ENCODE data around the gene HUNK. TPM values are rescaled to one million over a fixed set of nuclear protein-coding genes. Genes with fewer than 3 reads are reported as not detected.

Gene HUNK
- total RNA-seq, 1 donor from 2014 or later, result 41.9 TPM

- DNase-seq (ENCODE audit: low spot score, unreplicated experiment), result no peak
- Mint-ChIP-seq H3K27me3 (no peaks in the 10 kb centered on the region), H3K4me1 (ENCODE audit: low read depth) (no peaks in the 10 kb centered on the region), H3K4me3 (ENCODE audit: low read depth) (no peak overlapping the region), H3K27ac (peak overlapping the region; percentile 70), H3K36me3 (ENCODE audit: insufficient read depth) (peaks cover 42% of the 10 kb centered on the region), H3K9me3 (ENCODE audit: low read depth) (peaks cover 7% of the 10 kb centered on the region)
- no peak for TF ChIP-seq CTCF (IDR thresholded peaks at IDR 0.05; ENCODE audit: unreplicated experiment)
Observed at GRCh38 chr21:31977816-31978215, 105.0 kb downstream of the HUNK start.

GRCh38 chr21:31983120-31983519 is 110.3 kb downstream of the HUNK start:
- Mint-ChIP-seq H3K27me3 (no peaks in the 10 kb centered on the region), H3K9me3 (ENCODE audit: low read depth) (peaks cover 7% of the 10 kb centered on the region), H3K4me3 (ENCODE audit: low read depth) (no peak overlapping the region), H3K27ac (no peak overlapping the region), H3K36me3 (ENCODE audit: insufficient read depth) (peaks cover 43% of the 10 kb centered on the region), H3K4me1 (ENCODE audit: low read depth) (peaks cover 12% of the 10 kb centered on the region)
- no peak for TF ChIP-seq CTCF (IDR thresholded peaks at IDR 0.05; ENCODE audit: unreplicated experiment)
- DNase-seq (ENCODE audit: low spot score, unreplicated experiment), result no peak

GRCh38 chr21:31983554-31983953 is 110.7 kb downstream of the HUNK start:
- Mint-ChIP-seq H3K27me3 (no peaks in the 10 kb centered on the region), H3K4me1 (ENCODE audit: low read depth) (peaks cover 12% of the 10 kb centered on the region), H3K36me3 (ENCODE audit: insufficient read depth) (peaks cover 40% of the 10 kb centered on the region), H3K27ac (no peak overlapping the region), H3K9me3 (ENCODE audit: low read depth) (peaks cover 7% of the 10 kb centered on the region), H3K4me3 (ENCODE audit: low read depth) (no peak overlapping the region)
- no peak for TF ChIP-seq CTCF (IDR thresholded peaks at IDR 0.05; ENCODE audit: unreplicated experiment)
- no peak for DNase-seq (ENCODE audit: low spot score, unreplicated experiment)

- no peak overlapping the region for H3K27ac Mint-ChIP-seq
- no peak for TF ChIP-seq CTCF (IDR thresholded peaks at IDR 0.05; ENCODE audit: unreplicated experiment)
- peaks cover 38% of the 10 kb centered on the region for H3K36me3 Mint-ChIP-seq (ENCODE audit: insufficient read depth)
- H3K4me1 Mint-ChIP-seq (ENCODE audit: low read depth), result peaks cover 12% of the 10 kb centered on the region
- H3K27me3 Mint-ChIP-seq, result no peaks in the 10 kb centered on the region
- no peak for DNase-seq (ENCODE audit: low spot score, unreplicated experiment)
- H3K4me3 Mint-ChIP-seq (ENCODE audit: low read depth), result no peak overlapping the region
- H3K9me3 Mint-ChIP-seq (ENCODE audit: low read depth), result peaks cover 7% of the 10 kb centered on the region
Observed at GRCh38 chr21:31985398-31985797, 112.6 kb downstream of the HUNK start.

GRCh38 chr21:31986035-31986856 is 113.4 kb downstream of the HUNK start:
- Mint-ChIP-seq H3K27ac (peak overlapping the region; percentile 29), H3K4me3 (ENCODE audit: low read depth) (no peak overlapping the region), H3K36me3 (ENCODE audit: insufficient read depth) (peaks cover 30% of the 10 kb centered on the region), H3K27me3 (no peaks in the 10 kb centered on the region), H3K9me3 (ENCODE audit: low read depth) (peaks cover 3% of the 10 kb centered on the region), H3K4me1 (ENCODE audit: low read depth) (peaks cover 12% of the 10 kb centered on the region)
- no peak for DNase-seq (ENCODE audit: low spot score, unreplicated experiment)
- TF ChIP-seq CTCF (IDR thresholded peaks at IDR 0.05; ENCODE audit: unreplicated experiment), result no peak

Data from progenitor cell of endocrine pancreas (in vitro differentiated cells).